T-cell (primary cell): ENCODE measurements around the gene RFX1. TPM values are rescaled to one million over a fixed set of nuclear protein-coding genes. Genes with fewer than 3 reads are reported as not detected.
A peak's percentile ranks its signal among the peaks of the same experiment; 100 is the strongest.

ENCODE experiments used
- ATAC-seq, 4 experiments: fragments of 200-7000 bp in 3 of 4; fragments of 150-1000 bp in 1 of 4; cut with Tn5 transposase; replicated peaks in 1 of 4; 1 replicate in 3 of 4; 2 replicates in 1 of 4; pipeline ENCODE4 v1.10.0; 2021; ENCODE audit warnings: moderate library complexity in 3 of 4, mild to moderate bottlenecking in 2 of 4, moderate number of reproducible peaks in 1 of 4
- CTCF ChIA-PET, 2 donors: fragments of 300-600 bp; sonication (Branson Sonifier 250); formaldehyde crosslinking; loops; one replicate each; lab custom pipeline; 2022; ENCODE audit warnings: antibody characterized with exemption in 2 of 2; lab: Charles Lee
- POLR2A ChIA-PET, 2 donors: fragments of 300-600 bp; sonication (Branson Sonifier 250); formaldehyde crosslinking; loops; one replicate each; lab custom pipeline; 2022; ENCODE audit warnings: antibody characterized with exemption in 2 of 2; lab: Charles Lee
- DNase-seq, 35 experiments: peaks; one replicate each; pipeline versions ENCODE4 v3.0.0 to v3.0.0-alpha.2; 2013 to 2023
- H3K27ac ChIP-seq: one replicate; pipeline ENCODE4 v1.5.1; 2013; ENCODE audit warnings: low read length
- H3K27me3 ChIP-seq, 2 experiments: replicated peaks in 1 of 2; 1 replicate in 1 of 2; 2 replicates in 1 of 2; pipeline versions ENCODE4 v1.6.1 to v1.7.0; 2013; ENCODE audit warnings: low read length in 1 of 2, mixed read lengths in 1 of 2; ENCODE audit not compliant: control insufficient read depth in 2 of 2, insufficient read depth in 2 of 2; ENCODE audit errors: extremely low read depth in 1 of 2
- H3K36me3 ChIP-seq, 2 donors: 1 replicate in 1 of 2; 2 replicates in 1 of 2; pipeline versions ENCODE4 v1.6.1 to v1.7.0; 2013; ENCODE audit warnings: low read length in 1 of 2; ENCODE audit not compliant: control insufficient read depth in 2 of 2, insufficient read depth in 1 of 2; ENCODE audit errors: extremely low read depth in 1 of 2
- H3K4me1 ChIP-seq, 2 experiments: 1 replicate in 1 of 2; 2 replicates in 1 of 2; pipeline versions ENCODE4 v1.6.1 to v1.7.0; 2013; ENCODE audit warnings: low read length in 2 of 2, mixed read lengths in 1 of 2; ENCODE audit not compliant: insufficient read depth in 2 of 2, control insufficient read depth in 1 of 2; ENCODE audit errors: extremely low read depth in 1 of 2
- H3K4me3 ChIP-seq, 2 donors: 1 replicate in 1 of 2; 2 replicates in 1 of 2; pipeline versions ENCODE4 v1.5.1 to v1.7.0; 2013; ENCODE audit warnings: mild to moderate bottlenecking in 2 of 2, low read length in 1 of 2, moderate library complexity in 1 of 2; ENCODE audit not compliant: control insufficient read depth in 1 of 2; ENCODE audit errors: extremely low read depth in 1 of 2
- H3K9me3 ChIP-seq: 2 replicates; pipeline ENCODE4 v1.7.0; 2013
- H3K27ac Mint-ChIP-seq, 2 donors: one replicate each; pipeline ENCODE4 v1.8.0; 2020 to 2021; ENCODE audit warnings: mild to moderate bottlenecking in 2 of 2, mixed read lengths in 2 of 2
- H3K27me3 Mint-ChIP-seq, 2 donors: one replicate each; pipeline ENCODE4 v1.8.0; 2021 to 2022; ENCODE audit warnings: mixed read lengths in 2 of 2
- H3K36me3 Mint-ChIP-seq: one replicate; pipeline ENCODE4 v1.8.0; 2021; ENCODE audit warnings: mixed read lengths
- H3K4me1 Mint-ChIP-seq, 3 donors: one replicate each; pipeline ENCODE4 v1.8.0; 2020 to 2022; ENCODE audit warnings: mixed read lengths in 3 of 3, mild to moderate bottlenecking in 1 of 3
- H3K4me3 Mint-ChIP-seq, 3 donors: one replicate each; pipeline ENCODE4 v1.8.0; 2020 to 2022; ENCODE audit warnings: mild to moderate bottlenecking in 3 of 3, mixed read lengths in 3 of 3, moderate library complexity in 3 of 3
- H3K9me3 Mint-ChIP-seq, 3 donors: one replicate each; pipeline ENCODE4 v1.8.0; 2020 to 2022; ENCODE audit warnings: mixed read lengths in 3 of 3
- WGBS: methylation state at CpG from one replicate; pipeline ENCODE4 v1.1.5; 2013; ENCODE audit warnings: missing lambda C conversion rate; ENCODE audit not compliant: insufficient coverage; 5-methylcytosine and 5-hydroxymethylcytosine counted together
- total RNA-seq, 35 experiments: library from RNA in 6 of 35; stranded (reverse) in 6 of 35; fragments of 120-200 nt in 1 of 35; gene quantifications; one replicate each; pipeline versions ENCODE4 v1.2.1 to v1.2.4 and lab custom pipeline; 2013 to 2026

Gene RFX1
- total RNA-seq, 5 donors from 2014 or later (not counting 1 experiment from before 2014, with no cell fraction given), result 18.4 to 27.1 (median 23.1) TPM

DNA sequence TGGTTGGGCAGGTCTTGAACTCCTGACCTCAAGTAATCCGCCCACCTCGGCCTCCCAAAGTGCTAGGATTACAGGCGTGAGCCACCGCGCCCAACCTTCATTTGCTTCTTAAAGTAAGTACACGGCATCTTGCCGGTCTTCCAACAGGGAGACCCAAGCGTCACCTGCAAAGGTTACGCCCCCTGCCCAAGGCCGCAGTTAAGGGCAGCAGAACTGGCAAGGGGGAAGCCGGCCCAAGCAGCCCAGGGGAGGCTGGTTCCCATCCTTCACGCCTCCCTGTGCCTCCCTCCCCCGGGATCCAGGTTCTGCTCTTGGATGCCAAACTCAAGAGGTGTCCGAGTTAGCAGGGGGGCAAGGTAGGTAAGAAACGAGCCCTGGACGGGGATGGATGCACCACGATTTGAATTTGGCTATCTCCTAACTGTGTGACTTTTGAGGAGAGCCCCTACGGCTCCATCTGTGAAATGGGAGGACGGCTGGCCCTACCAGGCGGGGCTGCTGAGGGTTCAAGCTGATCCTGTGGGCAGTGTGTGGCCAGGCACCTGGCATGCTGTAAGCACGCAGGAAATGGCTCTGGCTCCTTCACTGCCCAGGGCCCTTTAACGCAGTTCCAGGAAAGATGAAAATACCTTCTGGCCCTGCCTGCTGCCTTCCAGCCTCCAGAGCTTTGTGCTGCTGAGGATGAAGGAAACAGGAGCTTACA, 9.0 kb downstream of the RFX1 start:
- peaks cover 19 to 40% of the 10 kb centered on the region in 2 experiments for H3K4me1 ChIP-seq
- H3K4me1 Mint-ChIP-seq, result peaks cover 31 to 44% (median 32%) of the 10 kb centered on the region in 3 donors
- 97% methylated on average over 20 of the region's 22 CpGs for WGBS

DNA sequence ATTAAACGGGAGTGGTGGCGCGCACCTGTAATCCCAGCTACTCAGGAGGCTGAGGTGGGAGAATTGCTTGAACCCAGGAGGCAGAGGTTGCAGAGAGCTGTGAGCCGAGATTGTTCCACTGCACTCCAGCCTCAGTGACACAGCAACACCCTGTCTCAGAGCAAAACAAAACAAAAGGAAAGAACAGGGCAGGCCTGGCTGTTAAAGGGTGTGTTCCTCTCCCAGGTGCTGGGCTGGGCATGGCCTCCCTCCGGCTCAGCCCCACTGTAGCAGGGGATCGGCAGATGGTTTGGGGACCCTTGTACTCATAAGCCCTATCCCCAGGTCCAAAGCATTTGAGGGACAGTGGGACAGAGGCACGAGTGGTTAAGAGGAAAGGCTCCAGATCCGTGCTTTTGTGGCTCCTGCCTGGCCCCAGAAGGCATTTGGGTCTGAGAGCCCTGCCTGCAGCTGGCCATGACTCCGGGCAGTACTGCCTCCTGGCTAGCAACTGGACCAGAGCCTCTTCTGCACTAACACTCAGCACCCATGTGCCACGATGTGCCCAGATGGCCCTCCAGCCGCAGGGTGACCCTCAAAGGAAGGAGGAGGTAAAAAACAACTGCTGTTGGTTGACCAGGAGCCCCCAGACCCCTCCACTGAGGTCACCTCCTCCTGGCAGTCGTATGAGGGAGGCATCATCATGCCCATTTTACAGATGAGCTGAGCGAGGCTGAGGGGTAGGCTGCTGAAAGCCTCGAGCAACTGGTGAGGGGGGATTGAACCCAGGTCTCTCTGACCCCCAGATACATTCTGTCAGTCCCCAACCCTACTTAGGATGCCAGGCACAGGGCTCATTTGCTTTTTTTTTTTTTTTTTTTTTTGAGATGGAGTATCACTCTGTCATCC, 10.0 kb downstream of the RFX1 start:
- H3K4me3 ChIP-seq, result no peak overlapping the region
- ChIA-PET CTCF (no interaction called here), POLR2A (interaction anchor here (0.7 kb wide), 2 partner anchors 216 to 653 kb away, joined by 6 to 8 read pairs; no protein-coding TSS in a partner anchor)
- DNase-seq (no peak), ATAC-seq (no peak)
- H3K27me3 ChIP-seq, result no peaks in the 10 kb centered on the region
- H3K27ac Mint-ChIP-seq, result no peak overlapping the region
- H3K36me3 ChIP-seq, result peaks cover 9 to 43% of the 10 kb centered on the region in 2 donors
- H3K4me1 ChIP-seq, result peaks cover 18 to 35% of the 10 kb centered on the region in 2 experiments
- H3K9me3 ChIP-seq, result no peaks in the 10 kb centered on the region
- H3K4me3 Mint-ChIP-seq, result no peak overlapping the region
- 97% methylated on average over 6 of the region's 14 CpGs for WGBS
- peaks cover 0 to 4% (median 0%) of the 10 kb centered on the region in 3 donors for H3K9me3 Mint-ChIP-seq
- no peak overlapping the region for H3K27ac ChIP-seq
- peaks cover 16% of the 10 kb centered on the region for H3K36me3 Mint-ChIP-seq
- peaks cover 24 to 38% (median 26%) of the 10 kb centered on the region in 3 donors for H3K4me1 Mint-ChIP-seq
- H3K27me3 Mint-ChIP-seq, result no peaks in the 10 kb centered on the region

More for the DNA sequence above, 9.0 kb downstream of the RFX1 start:
- Histone ChIP-seq H3K27me3 (no peaks in the 10 kb centered on the region), H3K27ac (no peak overlapping the region), H3K36me3 (peaks cover 9 to 39% of the 10 kb centered on the region in 2 donors), H3K9me3 (no peaks in the 10 kb centered on the region), H3K4me3 (no peak overlapping the region)
- ChIA-PET CTCF (no interaction called here), POLR2A (interaction anchor here in 1 of 2 donors (0.7 kb wide), 1 partner anchor 654 kb away, joined by 6 read pairs; no protein-coding TSS in a partner anchor)
- H3K4me3 Mint-ChIP-seq, result no peak overlapping the region
- peaks cover 12% of the 10 kb centered on the region for H3K36me3 Mint-ChIP-seq
- ATAC-seq (no peak), DNase-seq (no peak)
- no peak overlapping the region for H3K27ac Mint-ChIP-seq
- H3K27me3 Mint-ChIP-seq, result no peaks in the 10 kb centered on the region
- peaks cover 0 to 4% (median 0%) of the 10 kb centered on the region in 3 donors for H3K9me3 Mint-ChIP-seq

DNA sequence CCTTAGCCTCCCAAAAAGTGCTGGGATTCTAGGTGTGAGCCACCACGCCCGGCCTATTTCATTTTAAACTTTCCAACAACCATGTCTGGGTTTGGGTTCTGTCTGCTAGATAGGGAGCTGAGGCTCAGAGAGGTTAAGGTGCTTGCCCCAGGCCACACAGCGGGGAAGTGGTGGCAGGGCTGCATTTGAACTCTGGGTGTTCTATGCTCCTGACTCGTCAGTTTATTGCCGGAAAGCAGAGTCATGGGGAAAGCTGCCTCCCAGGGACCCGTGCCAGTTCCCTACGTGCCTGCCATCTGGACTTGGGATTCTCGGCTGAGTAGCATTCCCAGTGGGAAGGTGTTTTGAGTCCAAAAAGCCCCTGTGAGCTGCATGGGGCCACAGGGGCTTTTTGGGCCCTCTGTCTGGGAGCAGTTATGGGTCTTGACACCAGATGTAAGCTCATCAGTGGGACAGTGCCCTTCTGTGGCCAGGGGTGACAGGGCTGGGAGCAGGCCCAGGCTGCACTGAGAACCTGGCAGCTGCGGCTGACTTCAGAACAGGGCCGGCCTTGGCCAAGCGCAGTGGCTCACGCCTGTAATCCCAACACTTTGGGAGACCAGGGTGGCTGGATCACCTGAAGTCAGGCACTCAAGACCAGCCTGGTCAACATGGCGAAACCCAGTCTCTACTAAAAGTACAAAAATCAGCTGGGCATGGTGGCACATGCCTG, 10.9 kb downstream of the RFX1 start:
- H3K36me3 Mint-ChIP-seq, result peaks cover 22% of the 10 kb centered on the region
- no peaks in the 10 kb centered on the region for H3K27me3 Mint-ChIP-seq
- H3K4me3 Mint-ChIP-seq, result no peak overlapping the region
- H3K9me3 ChIP-seq, result no peaks in the 10 kb centered on the region
- H3K27me3 ChIP-seq, result no peaks in the 10 kb centered on the region
- peak overlapping the region in 1 of 2 donors; percentile 55 for H3K27ac Mint-ChIP-seq
- H3K36me3 ChIP-seq, result peaks cover 9 to 47% of the 10 kb centered on the region in 2 donors
- H3K4me3 ChIP-seq, result no peak overlapping the region
- H3K4me1 ChIP-seq, result peaks cover 11 to 27% of the 10 kb centered on the region in 2 experiments
- H3K4me1 Mint-ChIP-seq, result peaks cover 21 to 35% (median 22%) of the 10 kb centered on the region in 3 donors
- H3K9me3 Mint-ChIP-seq, result peaks cover 0 to 4% (median 0%) of the 10 kb centered on the region in 3 donors
- H3K27ac ChIP-seq, result no peak overlapping the region
- ChIA-PET CTCF (no interaction called here), POLR2A (no interaction called here)
- DNase-seq (no peak), ATAC-seq (no peak)
- 93% methylated on average over 10 of the region's 13 CpGs for WGBS

DNA sequence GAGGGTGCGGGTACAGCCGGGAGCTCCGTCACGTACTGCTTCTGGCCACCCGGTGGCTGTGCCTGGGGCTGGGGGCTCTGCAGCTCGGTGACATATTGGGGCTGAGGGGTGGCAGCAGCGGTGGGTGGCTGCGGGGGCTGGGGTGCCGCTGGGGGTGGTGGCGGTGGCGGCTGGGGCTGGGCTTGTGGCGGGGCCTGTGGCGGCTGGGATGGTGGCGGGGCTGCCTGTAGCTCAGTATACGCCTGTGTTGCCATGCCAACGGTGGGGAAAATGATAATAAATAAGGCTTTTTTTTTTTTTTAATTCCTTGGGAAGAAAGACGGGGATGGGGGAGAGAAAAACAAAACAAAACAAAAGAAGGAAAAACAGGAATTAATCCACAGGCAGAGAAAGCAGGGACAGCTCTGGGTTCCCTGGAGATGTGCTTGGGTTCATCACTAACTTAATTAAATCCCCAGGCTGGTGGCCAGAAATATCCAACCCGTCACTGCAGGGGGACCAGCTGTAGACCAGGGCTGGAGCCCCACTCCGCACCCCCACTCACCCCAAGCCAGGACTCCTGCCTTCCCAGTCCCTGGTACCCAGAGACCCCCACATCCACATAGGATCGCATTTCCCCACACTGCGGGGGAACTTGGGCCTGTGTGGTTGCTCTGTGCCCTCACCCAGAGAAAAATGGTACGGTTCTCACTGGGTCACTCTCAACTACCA, 12.4 kb downstream of the RFX1 start:
- H3K4me3 ChIP-seq, result no peak overlapping the region
- Mint-ChIP-seq H3K4me3 (no peak overlapping the region), H3K9me3 (peaks cover 0 to 2% (median 0%) of the 10 kb centered on the region in 3 donors), H3K27me3 (no peaks in the 10 kb centered on the region), H3K4me1 (peaks cover 33 to 41% (median 33%) of the 10 kb centered on the region in 3 donors), H3K27ac (peak overlapping the region in 1 of 2 donors; percentile 28), H3K36me3 (peaks cover 33% of the 10 kb centered on the region)
- WGBS, result 90% methylated on average over 11 of the region's 22 CpGs
- POLR2A ChIA-PET, result interaction anchor here in 1 of 2 donors (0.6 kb wide), 1 partner anchor 37 kb away, joined by 3 read pairs; no protein-coding TSS in a partner anchor
- DNase-seq (no peak), ATAC-seq (peak in 2 of 4 experiments; percentile 26 to 29)
- H3K27ac ChIP-seq, result no peak overlapping the region
- H3K9me3 ChIP-seq, result no peaks in the 10 kb centered on the region
- peaks cover 9 to 49% of the 10 kb centered on the region in 2 donors for H3K36me3 ChIP-seq
- no peaks in the 10 kb centered on the region for H3K27me3 ChIP-seq
- H3K4me1 ChIP-seq, result peaks cover 18 to 33% of the 10 kb centered on the region in 2 experiments
- CTCF ChIA-PET, result interaction anchor here in 1 of 2 donors (0.6 kb wide), 1 partner anchor 77 kb away, joined by 3 read pairs; no protein-coding TSS in a partner anchor

DNA sequence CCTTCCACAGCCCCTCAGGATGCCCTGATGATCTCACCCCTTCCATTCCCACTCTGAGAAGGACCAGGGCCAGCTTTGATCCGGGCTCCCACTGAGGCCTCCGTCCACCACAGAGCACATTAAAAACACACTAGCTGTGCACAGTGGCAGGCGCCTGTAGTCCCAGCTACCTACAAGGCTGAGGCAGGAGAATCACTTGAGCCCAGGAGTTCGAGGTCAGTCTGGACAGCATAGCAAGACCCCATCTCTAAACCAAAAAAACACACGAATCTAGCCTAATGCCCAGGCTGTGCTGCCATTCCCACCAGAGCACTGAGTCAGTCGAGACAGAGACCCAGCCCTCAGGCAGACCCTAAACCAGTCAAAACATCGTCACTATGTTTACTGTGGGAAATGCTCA, 14.1 kb downstream of the RFX1 start:
- H3K4me1 Mint-ChIP-seq, result peaks cover 44 to 48% (median 48%) of the 10 kb centered on the region in 3 donors
- H3K27me3 Mint-ChIP-seq, result no peaks in the 10 kb centered on the region
- no peak for ATAC-seq
- DNase-seq, result no peak
- H3K4me3 Mint-ChIP-seq, result peak overlapping the region in 1 of 3 donors; percentile 21
- no peak overlapping the region for H3K4me3 ChIP-seq
- H3K27ac ChIP-seq, result no peak overlapping the region
- H3K27ac Mint-ChIP-seq, result peak overlapping the region; percentile 34 to 66
- POLR2A ChIA-PET, result interaction anchor here (0.5 to 0.6 kb wide), 3 partner anchors 27 to 394 kb away, joined by 3 to 8 read pairs (median 8); no protein-coding TSS in a partner anchor
- no peaks in the 10 kb centered on the region for H3K9me3 Mint-ChIP-seq
- WGBS, result 95% methylated on average over 7 of the region's 7 CpGs
- H3K36me3 Mint-ChIP-seq, result peaks cover 30% of the 10 kb centered on the region
- no peaks in the 10 kb centered on the region for H3K27me3 ChIP-seq
- CTCF ChIA-PET, result interaction anchor here in 1 of 2 donors (0.7 kb wide), 1 partner anchor 165 kb away, joined by 3 read pairs; no protein-coding TSS in a partner anchor
- H3K9me3 ChIP-seq, result no peaks in the 10 kb centered on the region
- H3K36me3 ChIP-seq, result peaks cover under 1 to 45% of the 10 kb centered on the region in 2 donors
- peaks cover 26 to 51% of the 10 kb centered on the region in 2 experiments for H3K4me1 ChIP-seq
